VCaP (cell line): ENCODE results near the gene C1orf50.

ENCODE experiments used
- H3K27ac ChIP-seq: fragments of 450-650 bp; 2 replicates; pipeline ENCODE4 v1.5.1; 2017
- TF ChIP-seq, protein P1 (sequence below): fragments of 450-650 bp; conservative IDR thresholded peaks from 2 replicates; pipeline ENCODE4 v1.5.1; 2017; ENCODE audit warnings: mild to moderate bottlenecking, moderate library complexity

The C1orf50 gene

DNA sequence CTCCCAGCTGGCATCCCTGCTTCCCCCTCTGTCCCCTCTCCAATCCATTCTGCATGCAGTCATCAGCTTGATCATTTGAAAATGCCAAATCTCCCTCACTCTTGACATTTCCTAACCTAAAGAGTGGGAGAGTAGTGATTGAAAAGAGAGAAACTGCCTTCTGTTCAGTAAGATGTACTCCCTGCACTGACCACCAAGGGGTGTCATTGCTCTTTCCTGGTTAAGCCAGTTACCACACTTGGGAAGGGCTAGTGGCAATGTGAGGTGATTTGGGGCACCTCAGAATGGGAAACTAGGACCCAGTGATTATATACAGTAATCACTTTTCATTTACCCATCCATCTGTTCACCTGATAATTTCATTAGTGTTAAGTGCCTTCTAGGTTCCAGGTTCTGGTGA is 10.8 kb downstream of the C1orf50 start:
- no peak overlapping the region for H3K27ac ChIP-seq
- TF ChIP-seq, protein P1, sequence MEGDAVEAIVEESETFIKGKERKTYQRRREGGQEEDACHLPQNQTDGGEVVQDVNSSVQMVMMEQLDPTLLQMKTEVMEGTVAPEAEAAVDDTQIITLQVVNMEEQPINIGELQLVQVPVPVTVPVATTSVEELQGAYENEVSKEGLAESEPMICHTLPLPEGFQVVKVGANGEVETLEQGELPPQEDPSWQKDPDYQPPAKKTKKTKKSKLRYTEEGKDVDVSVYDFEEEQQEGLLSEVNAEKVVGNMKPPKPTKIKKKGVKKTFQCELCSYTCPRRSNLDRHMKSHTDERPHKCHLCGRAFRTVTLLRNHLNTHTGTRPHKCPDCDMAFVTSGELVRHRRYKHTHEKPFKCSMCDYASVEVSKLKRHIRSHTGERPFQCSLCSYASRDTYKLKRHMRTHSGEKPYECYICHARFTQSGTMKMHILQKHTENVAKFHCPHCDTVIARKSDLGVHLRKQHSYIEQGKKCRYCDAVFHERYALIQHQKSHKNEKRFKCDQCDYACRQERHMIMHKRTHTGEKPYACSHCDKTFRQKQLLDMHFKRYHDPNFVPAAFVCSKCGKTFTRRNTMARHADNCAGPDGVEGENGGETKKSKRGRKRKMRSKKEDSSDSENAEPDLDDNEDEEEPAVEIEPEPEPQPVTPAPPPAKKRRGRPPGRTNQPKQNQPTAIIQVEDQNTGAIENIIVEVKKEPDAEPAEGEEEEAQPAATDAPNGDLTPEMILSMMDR = peak; percentile 71

DNA sequence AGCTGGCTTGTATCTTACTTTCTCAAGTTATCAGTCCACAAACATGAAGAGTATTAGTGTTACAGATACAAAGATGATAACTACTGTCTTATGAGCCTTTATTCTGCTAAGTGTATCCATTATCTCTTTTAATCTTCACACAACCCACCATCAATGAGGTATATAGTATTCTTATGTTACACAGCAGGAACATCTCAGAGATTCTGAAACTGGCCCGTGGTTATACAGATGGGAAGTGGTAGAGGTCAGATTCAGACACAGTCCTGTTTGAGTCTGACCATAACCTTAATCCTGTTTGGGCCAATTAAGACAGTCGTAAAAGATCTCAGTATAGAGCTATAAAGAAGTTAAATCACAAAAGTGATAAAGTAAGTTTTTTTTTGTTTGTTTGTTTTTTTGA is 12.7 kb downstream of the C1orf50 start:
- TF ChIP-seq, protein P1 = no peak

DNA sequence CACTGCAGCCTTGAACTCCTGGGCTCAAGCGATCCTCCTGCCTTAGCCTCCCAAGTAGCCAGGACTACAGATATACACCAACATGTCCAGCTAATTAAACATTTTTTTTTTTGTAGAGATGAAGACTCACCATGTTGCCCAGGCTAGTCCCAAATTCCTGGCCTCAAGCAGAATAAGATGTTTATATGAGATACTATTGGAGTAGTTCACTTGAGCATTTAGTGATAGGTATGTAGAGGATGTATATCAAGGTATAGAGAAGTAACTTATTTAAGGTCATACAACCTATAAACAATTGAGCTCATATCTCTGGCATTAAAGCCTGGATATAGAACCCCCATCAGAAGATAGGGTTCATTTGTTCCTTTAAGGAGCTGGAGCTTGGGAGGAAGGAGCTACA is 13.1 kb downstream of the C1orf50 start:
- TF ChIP-seq, protein P1 = no peak
- no peak overlapping the region for H3K27ac ChIP-seq

More for the DNA sequence above, 12.7 kb downstream of the C1orf50 start:
- no peak overlapping the region for H3K27ac ChIP-seq

DNA sequence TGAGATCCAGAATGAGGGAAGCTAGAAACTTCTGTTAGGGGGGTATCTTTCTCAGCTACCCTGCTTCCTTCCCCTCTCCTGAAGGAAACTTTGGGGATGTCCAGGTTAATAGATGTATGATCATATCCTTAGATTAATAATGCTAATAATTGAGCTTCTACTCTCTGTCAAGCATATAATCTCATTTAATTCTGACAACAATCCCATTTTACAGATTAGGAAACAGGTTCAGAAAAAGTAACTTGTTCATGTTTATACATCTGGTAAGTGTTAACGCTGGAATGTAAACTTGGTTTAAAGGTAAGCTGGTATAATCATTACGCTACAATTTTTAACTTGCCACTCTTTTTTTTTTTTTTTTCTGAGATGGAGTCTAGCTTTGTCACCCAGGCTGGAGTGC is 16.0 kb downstream of the C1orf50 start:
- no peak overlapping the region for H3K27ac ChIP-seq
- TF ChIP-seq, protein P1 = no peak

GRCh38 chr1:42784547-42784945 is 17.5 kb downstream of the C1orf50 start:
- H3K27ac ChIP-seq = no peak overlapping the region
- TF ChIP-seq, protein P1 = no peak

DNA sequence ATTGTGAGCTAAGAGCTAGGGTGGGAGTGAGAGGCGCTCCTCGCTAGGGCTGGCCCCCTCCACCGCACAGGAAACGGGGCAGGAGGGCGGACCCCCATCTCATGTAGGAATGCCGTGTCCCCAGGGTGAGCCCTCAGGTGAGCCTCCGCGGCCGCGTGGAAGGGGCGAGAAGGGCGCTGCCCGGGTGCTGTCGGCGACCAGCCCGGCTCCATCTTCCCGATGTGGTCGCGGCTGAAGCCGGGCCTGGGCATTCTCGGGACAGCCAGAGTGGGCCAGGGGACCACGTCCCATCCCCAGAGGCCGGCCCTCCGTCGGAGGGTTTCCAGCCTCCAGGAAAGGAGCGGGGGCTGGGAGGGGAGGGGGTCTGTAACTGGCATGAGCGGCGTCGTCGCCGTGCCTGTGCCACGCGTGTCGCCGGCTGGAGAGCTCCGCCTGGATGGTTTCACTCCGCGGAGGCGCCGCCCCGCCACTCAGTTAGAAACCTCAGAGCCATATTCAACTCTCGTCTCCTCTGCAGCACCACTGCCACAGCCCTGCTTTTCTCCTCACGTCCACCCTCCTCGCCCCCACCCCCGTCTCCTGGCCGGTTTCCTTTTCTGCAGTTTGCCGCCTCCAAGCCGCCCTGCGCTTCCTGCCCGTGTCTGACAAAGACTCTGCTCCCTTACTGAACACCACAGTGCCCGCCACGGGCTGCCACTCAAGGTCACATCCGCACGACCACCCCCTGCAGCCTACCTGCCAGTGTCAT is 18.1 kb downstream of the C1orf50 start, which contains the start of gene TMEM269:
Gene TMEM269, plus strand, starts transcription at position 46 of the 748 bp plus-strand sequence. CDS start 4,903 bp downstream, outside the sequence.
- no peak within 1 kb of the TSS for H3K27ac ChIP-seq
- TF ChIP-seq, protein P1 = no peak

DNA sequence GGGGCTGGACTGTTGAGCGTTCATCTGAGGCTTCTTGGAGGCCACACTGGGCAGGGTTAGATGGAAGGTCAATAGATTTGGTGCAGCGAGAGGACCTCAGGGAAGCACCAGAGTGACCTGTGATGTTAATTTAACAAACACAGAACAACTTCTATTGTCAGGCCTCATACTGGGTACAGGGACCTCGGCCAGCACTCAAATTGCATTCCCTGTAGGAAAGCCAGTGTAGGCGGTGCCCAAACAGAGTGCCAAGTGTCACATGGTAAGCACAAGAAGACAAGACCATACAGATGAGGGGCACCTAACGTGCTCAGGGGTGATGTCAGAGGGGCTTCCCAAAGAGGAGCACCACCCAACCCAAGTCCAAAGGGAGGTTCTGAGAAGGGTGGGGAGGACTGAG is 19.0 kb downstream of the C1orf50 start:
- no peak overlapping the region for H3K27ac ChIP-seq
- TF ChIP-seq, protein P1 = no peak
